ENCODE results near the gene TSPAN18. TPM values are rescaled to one million over a fixed set of nuclear protein-coding genes. Genes with fewer than 3 reads are reported as not detected.
A peak's percentile ranks its signal among the peaks of the same experiment; 100 is the strongest.

TSPAN18 gene
- total and polyA plus RNA-seq, 8 donors: 0.69 to 2.7 (median 1.5) TPM

GRCh38 chr11:44763121-44763820 is 36.5 kb downstream of the TSPAN18 start:
- H3K4me3 ChIP-seq: no peak overlapping the region
- no peaks in the 10 kb centered on the region for H3K36me3 ChIP-seq
- ATAC-seq (no peak), DNase-seq (no peak), FAIRE-seq (no peak)
- no peaks in the 10 kb centered on the region for H3K27me3 ChIP-seq
- no peaks in the 10 kb centered on the region for H3K4me1 ChIP-seq
- WGBS, 2 donors: 69 to 75% methylated on average over 5 of the region's 5 CpGs
- no peaks in the 10 kb centered on the region for H3K9me3 ChIP-seq
- intact Hi-C loops (cut with DNase I): no loop called here
- TF ChIP-seq, protein P1, sequence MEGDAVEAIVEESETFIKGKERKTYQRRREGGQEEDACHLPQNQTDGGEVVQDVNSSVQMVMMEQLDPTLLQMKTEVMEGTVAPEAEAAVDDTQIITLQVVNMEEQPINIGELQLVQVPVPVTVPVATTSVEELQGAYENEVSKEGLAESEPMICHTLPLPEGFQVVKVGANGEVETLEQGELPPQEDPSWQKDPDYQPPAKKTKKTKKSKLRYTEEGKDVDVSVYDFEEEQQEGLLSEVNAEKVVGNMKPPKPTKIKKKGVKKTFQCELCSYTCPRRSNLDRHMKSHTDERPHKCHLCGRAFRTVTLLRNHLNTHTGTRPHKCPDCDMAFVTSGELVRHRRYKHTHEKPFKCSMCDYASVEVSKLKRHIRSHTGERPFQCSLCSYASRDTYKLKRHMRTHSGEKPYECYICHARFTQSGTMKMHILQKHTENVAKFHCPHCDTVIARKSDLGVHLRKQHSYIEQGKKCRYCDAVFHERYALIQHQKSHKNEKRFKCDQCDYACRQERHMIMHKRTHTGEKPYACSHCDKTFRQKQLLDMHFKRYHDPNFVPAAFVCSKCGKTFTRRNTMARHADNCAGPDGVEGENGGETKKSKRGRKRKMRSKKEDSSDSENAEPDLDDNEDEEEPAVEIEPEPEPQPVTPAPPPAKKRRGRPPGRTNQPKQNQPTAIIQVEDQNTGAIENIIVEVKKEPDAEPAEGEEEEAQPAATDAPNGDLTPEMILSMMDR (IDR thresholded peaks at IDR 0.05): no peak
- H3K27ac ChIP-seq: no peak overlapping the region

DNA sequence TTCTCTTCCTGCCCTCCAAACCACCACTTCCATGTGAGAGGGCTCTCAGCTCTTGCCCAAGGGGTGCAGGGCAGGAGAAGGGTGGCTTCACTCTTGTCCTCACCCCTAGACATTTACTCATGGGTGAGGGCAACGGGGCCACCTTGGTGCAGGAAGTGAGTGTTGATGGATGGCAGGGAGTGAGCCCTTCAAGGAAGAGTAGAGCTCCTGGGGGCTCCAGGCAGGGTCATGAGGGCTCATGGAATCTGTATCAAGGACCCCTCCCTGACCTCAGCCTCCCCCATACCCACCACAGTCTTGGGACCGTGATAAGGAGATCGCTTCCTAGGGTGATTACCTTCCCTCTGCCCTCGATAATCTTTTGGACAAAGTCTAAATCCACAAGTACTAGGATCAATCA is 37.8 kb downstream of the TSPAN18 start:
- H3K36me3 ChIP-seq: no peaks in the 10 kb centered on the region
- ATAC-seq (no peak), DNase-seq (no peak), FAIRE-seq (no peak)
- no peaks in the 10 kb centered on the region for H3K9me3 ChIP-seq
- TF ChIP-seq, protein P1 (IDR thresholded peaks at IDR 0.05): no peak
- no peaks in the 10 kb centered on the region for H3K27me3 ChIP-seq
- 89 to 93% methylated on average over 4 of the region's 4 CpGs for WGBS, 2 donors
- H3K4me1 ChIP-seq: no peaks in the 10 kb centered on the region
- no peak overlapping the region for H3K27ac ChIP-seq
- no peak overlapping the region for H3K4me3 ChIP-seq
- intact Hi-C loops (cut with DNase I): no loop called here

DNA sequence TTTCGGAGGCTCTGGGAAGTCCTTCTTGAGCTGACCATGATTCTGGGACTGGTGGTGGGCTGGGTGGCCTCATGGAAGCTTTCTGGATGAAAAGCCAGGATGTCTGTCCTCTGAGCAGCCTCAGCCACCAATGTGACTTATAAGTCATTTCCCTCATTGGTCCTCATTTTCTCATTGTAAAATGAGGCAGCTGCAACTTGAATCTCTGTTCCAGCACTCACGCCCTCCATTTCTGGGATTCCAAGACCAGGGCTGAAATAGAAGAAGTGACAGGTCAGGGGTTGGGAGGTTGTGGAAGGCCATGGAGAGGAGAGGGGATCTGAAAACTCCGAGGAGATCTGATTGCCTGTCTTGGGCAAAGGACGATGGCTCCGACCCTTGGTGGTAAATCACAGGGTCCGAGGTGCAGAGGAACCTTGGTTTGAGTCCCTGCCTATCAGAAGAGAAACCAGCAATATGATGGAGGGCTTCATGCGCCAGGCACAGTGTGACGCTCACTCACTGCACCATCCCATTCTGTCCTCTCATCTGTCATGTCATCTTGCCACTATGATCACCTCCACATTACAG is 38.3 kb downstream of the TSPAN18 start:
- ATAC-seq (no peak), FAIRE-seq (no peak), DNase-seq (peak in 1 of 6 donors; percentile 2)
- 94 to 96% methylated on average over 8 of the region's 8 CpGs for WGBS, 2 donors
- Histone ChIP-seq H3K27me3 (no peaks in the 10 kb centered on the region), H3K4me1 (no peaks in the 10 kb centered on the region), H3K27ac (no peak overlapping the region), H3K4me3 (no peak overlapping the region), H3K36me3 (no peaks in the 10 kb centered on the region), H3K9me3 (no peaks in the 10 kb centered on the region)
- intact Hi-C loops (cut with DNase I): no loop called here
- TF ChIP-seq, protein P1 (IDR thresholded peaks at IDR 0.05): no peak

DNA sequence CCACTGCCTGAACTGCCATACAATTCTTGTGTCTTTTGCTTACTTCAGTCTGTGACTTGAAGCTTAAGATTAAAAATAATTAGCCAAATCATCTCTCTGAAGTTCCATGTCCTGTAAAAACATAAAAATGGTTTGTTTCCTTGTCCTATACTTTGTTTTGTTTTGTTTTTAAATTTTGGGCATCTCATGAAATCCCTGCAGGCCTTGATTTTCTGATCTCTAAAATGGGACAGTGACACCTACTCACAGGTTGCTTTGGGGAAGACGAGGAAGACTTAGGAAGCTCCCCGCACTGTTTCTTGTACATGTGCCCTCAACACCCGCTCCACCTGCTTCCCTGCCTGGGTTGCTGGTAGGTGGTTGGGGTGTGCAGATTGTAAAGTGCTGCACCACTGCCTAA is 38.9 kb downstream of the TSPAN18 start:
- TF ChIP-seq, protein P1 (IDR thresholded peaks at IDR 0.05): no peak
- no peak for FAIRE-seq
- intact Hi-C loops (cut with DNase I): no loop called here

More for the DNA sequence above, 38.9 kb downstream of the TSPAN18 start:
- no peaks in the 10 kb centered on the region for H3K36me3 ChIP-seq
- H3K4me1 ChIP-seq: no peaks in the 10 kb centered on the region
- DNase-seq (peak in 1 of 6 donors; percentile 7), ATAC-seq (no peak)
- 97% methylated on average over 3 of the region's 3 CpGs for WGBS, 2 donors
- no peaks in the 10 kb centered on the region for H3K9me3 ChIP-seq
- no peaks in the 10 kb centered on the region for H3K27me3 ChIP-seq
- H3K27ac ChIP-seq: no peak overlapping the region
- H3K4me3 ChIP-seq: no peak overlapping the region

All from pancreas (tissue), 10 donors.